ENCODE measurements around the gene MYO7A. TPM values are rescaled to one million over a fixed set of nuclear protein-coding genes. Genes with fewer than 3 reads are reported as not detected.

MYO7A gene
- total RNA-seq, 3 donors from 2014 or later: 4.3 to 23.5 (median 4.5) TPM

DNA sequence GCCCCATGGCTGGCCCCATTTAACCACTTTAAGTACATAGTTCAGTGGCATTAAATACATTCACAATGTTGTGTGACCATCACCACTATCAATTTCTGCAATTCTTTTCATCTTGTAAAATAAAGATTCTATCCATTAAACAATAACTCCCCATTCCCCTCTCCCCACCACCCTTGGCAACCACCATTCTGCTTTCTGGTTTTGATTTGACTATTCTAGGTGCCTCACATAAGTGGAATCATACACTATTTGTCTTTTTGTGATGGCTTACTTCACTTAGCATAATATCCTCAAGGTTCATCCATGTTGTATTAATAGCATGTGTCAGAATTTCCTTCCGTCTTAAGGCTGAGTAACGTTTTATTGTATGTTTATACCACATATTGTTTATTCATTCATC lies 7.0 kb downstream of the MYO7A start:
- Histone ChIP-seq H3K27me3 (peaks cover 0 to 21% of the 10 kb centered on the region in 2 donors), H3K4me3 (no peak overlapping the region), H3K4me1 (no peaks in the 10 kb centered on the region), H3K36me3 (no peaks in the 10 kb centered on the region), H3K9me3 (no peaks in the 10 kb centered on the region), H3K27ac (no peak overlapping the region)
- intact Hi-C loops (cut with DNase I; ENCODE audit: low total_unique reads): no loop called here
- DNase-seq (ENCODE audit: low spot score in 2 of 2): no peak
- TF ChIP-seq POLR2AphosphoS5 (IDR thresholded peaks at IDR 0.05): no peak
- no peak for TF ChIP-seq POLR2A (IDR thresholded peaks at IDR 0.05)
- TF ChIP-seq, protein P1, sequence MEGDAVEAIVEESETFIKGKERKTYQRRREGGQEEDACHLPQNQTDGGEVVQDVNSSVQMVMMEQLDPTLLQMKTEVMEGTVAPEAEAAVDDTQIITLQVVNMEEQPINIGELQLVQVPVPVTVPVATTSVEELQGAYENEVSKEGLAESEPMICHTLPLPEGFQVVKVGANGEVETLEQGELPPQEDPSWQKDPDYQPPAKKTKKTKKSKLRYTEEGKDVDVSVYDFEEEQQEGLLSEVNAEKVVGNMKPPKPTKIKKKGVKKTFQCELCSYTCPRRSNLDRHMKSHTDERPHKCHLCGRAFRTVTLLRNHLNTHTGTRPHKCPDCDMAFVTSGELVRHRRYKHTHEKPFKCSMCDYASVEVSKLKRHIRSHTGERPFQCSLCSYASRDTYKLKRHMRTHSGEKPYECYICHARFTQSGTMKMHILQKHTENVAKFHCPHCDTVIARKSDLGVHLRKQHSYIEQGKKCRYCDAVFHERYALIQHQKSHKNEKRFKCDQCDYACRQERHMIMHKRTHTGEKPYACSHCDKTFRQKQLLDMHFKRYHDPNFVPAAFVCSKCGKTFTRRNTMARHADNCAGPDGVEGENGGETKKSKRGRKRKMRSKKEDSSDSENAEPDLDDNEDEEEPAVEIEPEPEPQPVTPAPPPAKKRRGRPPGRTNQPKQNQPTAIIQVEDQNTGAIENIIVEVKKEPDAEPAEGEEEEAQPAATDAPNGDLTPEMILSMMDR (IDR thresholded peaks at IDR 0.05): no peak

DNA sequence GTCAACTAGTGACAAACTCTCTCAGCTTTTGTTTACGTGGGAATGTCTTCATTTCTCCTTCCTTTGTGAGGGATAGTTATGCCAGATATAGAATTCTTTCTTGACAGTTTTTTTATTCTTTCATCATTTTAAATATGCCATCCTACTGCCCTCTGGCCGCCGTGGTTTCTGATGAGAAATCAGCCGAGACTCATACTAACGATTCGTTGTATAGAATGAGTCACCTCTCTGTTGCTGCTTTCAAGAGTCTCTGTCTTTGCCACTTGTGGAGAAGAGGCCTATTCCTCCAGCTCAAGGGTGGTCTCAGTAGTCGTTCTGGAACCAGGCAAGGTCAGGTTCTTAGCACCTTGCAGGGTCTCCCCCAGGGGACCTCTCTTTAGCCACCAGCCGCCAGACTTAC lies 8.0 kb downstream of the MYO7A start:
- intact Hi-C loops (cut with DNase I; ENCODE audit: low total_unique reads): no loop called here
- H3K27me3 ChIP-seq: peaks cover 0 to 21% of the 10 kb centered on the region in 2 donors
- no peak overlapping the region for H3K4me3 ChIP-seq

DNA sequence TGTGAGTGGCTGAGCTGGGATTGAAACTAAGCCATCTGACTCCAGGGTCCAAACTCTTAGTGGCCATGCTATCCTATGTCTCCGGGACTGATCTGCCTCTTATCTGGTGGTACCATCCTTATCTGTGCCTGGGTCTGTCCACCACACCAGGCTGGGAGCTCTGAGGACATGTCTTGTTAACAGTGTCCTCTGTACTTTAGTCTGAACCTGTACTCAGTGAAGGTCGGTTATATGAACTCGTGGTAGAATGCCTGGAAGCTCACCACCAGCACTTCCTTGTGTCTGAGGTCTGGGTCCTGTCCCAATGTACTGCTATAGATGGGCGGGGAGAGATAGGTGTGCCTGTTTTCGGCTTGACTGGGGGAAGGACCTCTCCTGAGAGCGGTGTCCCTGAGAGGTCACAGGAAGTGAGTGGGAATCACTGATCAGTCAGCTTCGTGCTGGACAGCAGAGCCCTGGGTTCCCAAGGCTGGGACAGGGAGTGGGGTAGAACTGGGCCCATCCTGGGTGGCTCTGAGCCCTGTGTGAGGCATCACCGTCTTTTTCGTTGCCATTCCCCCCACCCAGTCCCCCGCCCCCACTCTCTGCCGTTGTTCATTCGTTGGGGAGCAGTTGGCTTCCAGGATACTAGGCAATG lies 8.9 kb downstream of the MYO7A start:
- Histone ChIP-seq H3K36me3 (no peaks in the 10 kb centered on the region), H3K4me1 (no peaks in the 10 kb centered on the region), H3K27me3 (peaks cover 0 to 21% of the 10 kb centered on the region in 2 donors), H3K9me3 (no peaks in the 10 kb centered on the region), H3K4me3 (no peak overlapping the region), H3K27ac (no peak overlapping the region)
- DNase-seq (ENCODE audit: low spot score in 2 of 2): no peak
- no peak for TF ChIP-seq POLR2AphosphoS5 (IDR thresholded peaks at IDR 0.05)
- no peak for TF ChIP-seq POLR2A (IDR thresholded peaks at IDR 0.05)
- TF ChIP-seq, protein P1 (IDR thresholded peaks at IDR 0.05): no peak
- intact Hi-C loops (cut with DNase I; ENCODE audit: low total_unique reads): no loop called here

More for the DNA sequence above, 8.0 kb downstream of the MYO7A start:
- TF ChIP-seq, protein P1 (IDR thresholded peaks at IDR 0.05): no peak
- TF ChIP-seq POLR2A (IDR thresholded peaks at IDR 0.05) (no peak), POLR2AphosphoS5 (IDR thresholded peaks at IDR 0.05) (no peak)
- H3K36me3 ChIP-seq: no peaks in the 10 kb centered on the region
- no peaks in the 10 kb centered on the region for H3K9me3 ChIP-seq
- DNase-seq (ENCODE audit: low spot score in 2 of 2): no peak
- no peaks in the 10 kb centered on the region for H3K4me1 ChIP-seq
- no peak overlapping the region for H3K27ac ChIP-seq

DNA sequence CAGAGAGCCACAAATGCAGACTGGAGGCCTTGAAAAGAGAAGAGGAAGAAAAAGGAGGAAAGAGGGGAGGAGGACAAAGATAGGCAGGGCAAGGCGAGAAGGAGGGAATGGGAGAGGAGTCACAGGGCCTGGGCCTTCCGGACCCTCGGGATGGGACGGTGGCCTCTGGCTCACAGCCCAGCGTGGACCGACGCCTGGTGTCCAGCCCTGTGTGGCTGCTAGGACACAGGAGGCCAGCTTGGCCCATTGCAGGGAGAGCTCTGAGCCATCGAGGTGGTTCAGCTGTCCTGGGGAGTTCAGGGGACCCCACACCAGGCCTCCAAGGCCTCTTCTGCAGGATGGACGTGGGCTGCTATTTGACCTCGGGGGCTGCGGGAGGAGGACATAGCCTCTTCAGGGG lies 9.4 kb downstream of the MYO7A start:
- Histone ChIP-seq H3K9me3 (no peaks in the 10 kb centered on the region), H3K36me3 (no peaks in the 10 kb centered on the region), H3K4me3 (no peak overlapping the region), H3K4me1 (no peaks in the 10 kb centered on the region), H3K27me3 (peaks cover 0 to 21% of the 10 kb centered on the region in 2 donors), H3K27ac (no peak overlapping the region)
- intact Hi-C loops (cut with DNase I; ENCODE audit: low total_unique reads): no loop called here
- no peak for DNase-seq (ENCODE audit: low spot score in 2 of 2)
- TF ChIP-seq POLR2AphosphoS5 (IDR thresholded peaks at IDR 0.05) (no peak), POLR2A (IDR thresholded peaks at IDR 0.05) (no peak)
- TF ChIP-seq, protein P1 (IDR thresholded peaks at IDR 0.05): no peak

DNA sequence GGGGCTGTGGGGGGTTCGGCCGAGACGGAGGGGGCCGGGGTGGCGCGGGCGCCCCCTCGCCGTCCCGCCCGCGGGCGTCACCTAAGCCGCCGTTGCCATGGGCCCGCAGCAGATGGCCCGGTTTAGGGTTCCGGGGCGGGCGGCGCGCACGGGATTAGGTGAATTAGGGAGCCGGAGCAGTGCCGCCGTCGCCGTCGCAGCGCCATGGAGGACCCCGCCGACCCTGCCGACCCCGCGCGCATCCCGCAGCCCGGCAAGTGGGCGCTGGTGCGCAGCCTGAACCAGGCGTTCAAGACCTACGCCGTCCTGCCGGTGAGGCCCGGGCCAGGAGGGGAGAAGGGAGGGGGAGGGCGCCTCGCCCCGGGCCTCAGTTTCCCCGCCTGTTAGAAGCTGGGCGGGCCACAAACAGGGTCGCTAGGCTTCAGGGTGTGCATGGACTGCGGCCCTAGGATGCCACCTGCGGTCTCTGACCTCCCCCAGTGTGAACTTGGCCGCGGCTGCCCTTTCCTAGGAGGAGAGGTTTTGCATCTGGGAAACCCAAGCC lies 10.1 kb downstream of the MYO7A start:
- intact Hi-C loops (cut with DNase I; ENCODE audit: low total_unique reads): no loop called here

More for the DNA sequence above, 10.1 kb downstream of the MYO7A start:
- Histone ChIP-seq H3K9me3 (no peaks in the 10 kb centered on the region), H3K4me3 (no peak overlapping the region), H3K27ac (no peak overlapping the region), H3K36me3 (no peaks in the 10 kb centered on the region), H3K27me3 (peaks cover 0 to 21% of the 10 kb centered on the region in 2 donors), H3K4me1 (no peaks in the 10 kb centered on the region)
- no peak for DNase-seq (ENCODE audit: low spot score in 2 of 2)
- TF ChIP-seq POLR2AphosphoS5 (IDR thresholded peaks at IDR 0.05) (no peak), POLR2A (IDR thresholded peaks at IDR 0.05) (no peak)
- TF ChIP-seq, protein P1 (IDR thresholded peaks at IDR 0.05): no peak
